ENCODE measurements around the gene CDCP1.
"Not testable (repeated sequence)": the region's sequence is repeated elsewhere in the genome, so short reads cannot be mapped to it uniquely, and the experiment has no call there.

The CDCP1 gene

DNA sequence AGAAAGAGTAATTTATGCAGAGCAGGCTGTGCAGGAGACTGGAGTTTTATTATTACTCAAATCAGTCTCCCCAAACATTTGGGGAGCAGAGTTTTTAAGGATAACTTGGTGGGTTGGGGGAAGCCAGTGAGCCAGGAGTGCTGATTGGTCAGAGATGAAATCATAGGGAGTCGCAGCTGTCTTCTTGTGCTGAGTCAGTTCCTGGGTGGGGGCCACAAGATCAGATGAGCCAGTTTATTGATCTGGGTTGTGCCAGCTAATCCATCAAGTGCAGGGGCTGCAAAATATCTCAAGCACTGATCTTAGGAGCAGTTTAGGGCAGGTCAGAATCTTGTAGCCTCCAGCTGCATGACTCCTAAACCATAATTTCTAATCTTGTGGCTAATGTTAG lies 92.4 kb downstream of the CDCP1 start:
- DNase-seq, result not testable (repeated sequence)

DNA sequence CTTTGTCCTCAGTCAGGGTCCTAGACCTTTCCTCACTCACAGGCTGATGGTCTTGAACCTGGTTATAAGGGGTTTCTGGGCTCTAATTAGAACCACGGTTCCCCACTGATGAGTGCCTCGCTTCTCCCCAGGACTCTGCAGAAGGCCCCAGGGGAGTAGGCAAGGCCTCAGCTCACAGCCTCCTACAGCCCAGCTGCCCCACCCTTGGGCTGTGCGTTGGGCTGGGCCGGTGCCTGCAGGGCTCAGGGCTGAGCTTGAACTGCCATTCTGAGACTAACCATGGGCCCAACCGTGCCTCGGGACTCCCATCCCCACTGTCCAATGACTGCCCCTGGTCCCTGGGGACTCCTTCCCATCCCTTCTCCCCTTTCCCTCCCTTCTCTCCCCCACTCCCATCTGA lies 94.5 kb downstream of the CDCP1 start:
- no peak for DNase-seq

DNA sequence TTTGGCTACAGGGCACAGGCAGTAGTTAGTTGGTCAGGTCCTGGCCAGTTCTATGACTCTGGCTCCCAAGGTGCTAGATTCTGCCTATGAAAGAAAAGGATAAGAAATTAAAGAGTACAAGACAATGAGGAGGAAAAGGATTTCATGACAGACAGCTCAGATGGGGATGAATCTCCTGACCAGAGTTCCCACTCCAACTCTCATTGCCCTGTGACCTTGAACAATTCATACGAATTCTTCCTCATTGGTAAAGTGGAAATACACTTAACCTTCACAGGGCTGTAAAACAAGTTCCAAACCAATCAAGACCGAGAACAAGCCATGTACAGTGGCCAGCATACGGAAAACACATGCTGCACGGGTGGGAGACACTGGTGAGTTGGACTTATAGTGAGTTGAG lies 96.4 kb downstream of the CDCP1 start:
- DNase-seq, result no peak

DNA sequence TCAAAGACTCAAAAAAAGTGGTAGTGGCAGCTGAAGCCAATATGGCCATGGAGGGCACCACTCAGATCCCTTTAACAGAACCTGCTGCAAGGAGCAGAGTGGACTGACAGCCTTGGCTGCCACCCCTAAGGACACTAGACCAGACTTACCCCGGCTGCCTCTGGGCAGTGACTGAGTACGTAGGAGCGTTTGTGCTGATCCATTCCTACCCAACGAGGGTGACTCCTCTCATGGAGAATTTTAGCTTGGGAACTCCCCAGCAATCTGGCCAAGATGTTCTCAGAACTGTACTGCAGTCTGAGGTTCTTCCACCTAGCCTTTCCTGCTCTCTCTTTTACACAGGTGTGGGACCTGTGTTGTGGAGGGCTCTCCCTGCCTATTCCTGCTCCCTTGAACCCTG lies 97.9 kb downstream of the CDCP1 start:
- DNase-seq, result no peak

DNA sequence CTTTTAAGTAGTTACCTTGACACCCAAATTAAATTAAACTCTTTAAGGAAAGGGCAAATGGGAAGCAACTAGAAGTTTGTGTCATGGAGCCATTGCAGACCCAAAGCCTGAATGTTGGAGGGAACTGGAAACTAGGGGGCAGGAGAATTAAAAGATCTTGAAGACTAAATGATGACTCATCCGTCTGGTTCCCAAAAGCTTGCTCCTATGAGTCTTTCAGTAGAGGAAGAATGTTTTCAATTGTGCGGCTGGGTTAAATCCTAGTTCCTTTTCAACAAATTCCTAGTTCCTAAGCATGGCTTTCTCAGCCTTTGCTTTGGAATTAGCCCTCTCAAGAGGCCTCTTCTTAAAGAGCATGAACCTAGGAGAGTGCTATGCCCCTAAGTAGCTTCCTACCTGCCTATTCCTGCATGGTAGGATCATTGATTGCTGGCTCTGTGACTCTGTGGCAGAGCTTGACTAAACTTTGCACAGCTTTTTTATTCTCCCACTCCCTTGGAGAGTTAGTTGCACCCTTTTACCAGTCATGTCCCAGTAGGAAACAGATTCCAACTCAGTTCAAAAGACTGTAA lies 102.4 kb downstream of the CDCP1 start:
- DNase-seq, result no peak

DNA sequence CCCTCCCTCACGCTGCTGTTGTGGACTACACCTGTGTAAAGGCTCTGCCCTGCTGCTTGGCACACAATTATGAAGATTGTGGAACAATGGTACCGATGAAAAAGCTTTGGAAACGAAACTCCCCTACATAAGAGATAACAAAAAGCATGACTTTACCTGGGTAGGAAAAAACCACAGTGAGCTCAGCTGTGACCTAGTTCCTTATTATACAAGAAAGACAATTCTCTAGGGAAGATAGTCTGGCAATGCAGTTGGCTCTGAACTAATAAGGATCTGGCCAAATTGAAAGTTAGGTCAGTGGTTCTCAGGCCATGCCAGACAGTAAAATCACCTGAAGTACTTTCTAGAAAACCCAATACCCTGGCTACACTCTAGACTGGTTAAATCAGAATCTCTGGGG lies 104.0 kb downstream of the CDCP1 start:
- DNase-seq, result no peak

DNA sequence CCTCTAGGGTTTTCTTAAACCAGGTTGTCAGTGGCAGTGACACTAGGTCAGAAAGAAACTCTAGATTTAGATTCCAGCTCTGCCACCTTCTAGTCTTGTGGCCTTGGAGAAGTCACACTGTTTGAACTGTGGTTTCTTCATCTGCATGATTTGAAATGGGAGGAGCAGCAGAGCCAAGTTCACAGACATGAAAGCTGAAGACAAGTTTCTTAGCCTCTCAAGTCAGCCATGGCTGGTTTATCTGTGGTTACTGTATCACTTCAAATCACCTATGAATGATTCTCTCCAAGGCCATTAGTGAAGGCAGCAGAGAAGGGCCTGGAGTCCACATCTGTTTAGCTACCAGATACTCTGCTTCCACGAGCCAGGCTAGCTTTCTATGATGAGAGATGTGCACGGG lies 104.5 kb downstream of the CDCP1 start:
- no peak for DNase-seq

DNA sequence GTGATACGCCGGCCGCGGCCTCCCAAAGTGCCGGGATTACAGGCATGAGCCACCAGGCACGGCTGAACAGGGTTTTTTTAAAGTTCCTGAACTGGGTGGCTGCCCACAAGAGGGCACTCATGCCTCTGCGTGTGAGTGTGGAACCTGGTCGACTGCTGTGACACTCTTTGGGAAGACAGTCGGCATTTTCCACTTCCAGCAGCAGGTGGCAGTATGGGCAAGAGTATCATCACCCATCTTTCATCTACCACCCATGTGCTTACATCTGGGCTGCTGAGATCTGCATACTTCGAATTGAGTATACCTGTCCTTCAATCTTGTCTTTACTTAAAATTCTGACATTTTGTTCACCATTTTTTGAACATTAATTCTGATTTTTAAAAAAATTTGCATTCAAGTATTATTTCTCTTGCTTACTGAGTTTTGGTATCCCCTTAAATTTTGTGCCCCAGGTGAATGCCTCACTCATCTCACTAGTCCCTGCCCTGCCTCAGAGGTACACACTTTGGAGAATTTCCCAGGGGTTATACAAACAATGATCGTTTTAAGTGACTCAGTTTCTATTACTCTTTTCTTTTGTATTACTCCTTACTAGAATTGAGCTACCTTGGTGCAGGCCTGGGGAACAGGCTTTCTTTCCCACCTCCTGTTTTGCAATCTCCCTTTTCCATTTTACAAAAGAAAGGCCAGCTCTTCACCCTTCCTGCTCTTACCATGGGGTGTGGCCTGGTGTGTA lies 108.3 kb downstream of the CDCP1 start:
- DNase-seq, result peak; percentile 90

DNA sequence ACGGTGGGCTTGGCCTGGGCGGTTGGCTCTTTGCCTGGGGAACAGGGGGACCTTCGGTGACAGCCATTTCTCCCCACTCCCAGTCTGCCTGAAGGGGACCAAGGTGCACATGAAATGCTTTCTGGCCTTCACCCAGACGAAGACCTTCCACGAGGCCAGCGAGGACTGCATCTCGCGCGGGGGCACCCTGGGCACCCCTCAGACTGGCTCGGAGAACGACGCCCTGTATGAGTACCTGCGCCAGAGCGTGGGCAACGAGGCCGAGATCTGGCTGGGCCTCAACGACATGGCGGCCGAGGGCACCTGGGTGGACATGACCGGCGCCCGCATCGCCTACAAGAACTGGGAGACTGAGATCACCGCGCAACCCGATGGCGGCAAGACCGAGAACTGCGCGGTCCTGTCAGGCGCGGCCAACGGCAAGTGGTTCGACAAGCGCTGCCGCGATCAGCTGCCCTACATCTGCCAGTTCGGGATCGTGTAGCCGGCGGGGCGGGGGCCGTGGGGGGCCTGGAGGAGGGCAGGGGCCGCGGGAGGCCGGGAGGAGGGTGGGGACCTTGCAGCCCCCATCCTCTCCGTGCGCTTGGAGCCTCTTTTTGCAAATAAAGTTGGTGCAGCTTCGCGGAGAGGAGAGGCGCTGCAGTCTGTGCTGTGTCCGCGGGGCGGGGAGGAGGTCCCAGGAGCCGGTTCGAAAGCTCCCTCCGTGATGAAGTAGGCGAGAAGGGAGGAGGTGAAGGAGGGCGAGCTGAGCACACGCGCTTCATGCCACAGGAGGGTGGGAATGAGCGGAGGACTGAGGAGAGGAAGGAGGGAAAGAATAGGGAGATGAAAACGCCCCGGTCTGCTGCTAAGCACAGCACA lies 110.5 kb downstream of the CDCP1 start:
- DNase-seq, result no peak

DNA sequence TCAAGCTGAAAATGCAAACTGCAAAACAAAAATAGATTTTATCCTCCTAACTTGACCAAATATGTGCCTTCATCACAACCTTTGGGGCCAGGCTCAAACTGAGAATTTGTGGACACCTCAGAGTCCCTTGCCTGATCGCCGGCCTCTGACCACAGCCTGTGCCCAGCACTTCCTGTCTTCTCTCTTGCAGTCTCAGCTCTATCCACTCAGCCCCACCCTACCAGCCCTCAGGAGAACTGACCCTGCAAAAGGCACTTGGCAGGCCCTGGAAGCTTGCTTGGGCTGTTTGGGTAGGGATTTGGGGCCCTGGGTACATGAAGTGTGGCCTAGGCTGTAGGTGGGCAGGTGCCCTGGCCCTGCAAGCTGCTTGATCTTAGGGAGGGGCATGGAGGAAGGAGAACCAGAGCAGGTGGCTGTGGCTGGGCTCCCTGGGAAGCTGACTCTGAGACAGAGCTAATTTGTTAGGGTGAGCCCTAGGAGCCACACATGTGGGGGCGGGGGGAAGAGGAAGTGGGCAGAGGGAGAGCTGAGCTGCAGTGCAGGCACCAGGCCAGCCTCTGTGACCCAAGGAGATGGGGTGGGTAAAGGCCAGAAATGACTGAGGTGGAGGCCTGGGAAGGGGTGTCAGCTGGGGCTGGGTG lies 111.4 kb downstream of the CDCP1 start:
- no peak for DNase-seq

DNA sequence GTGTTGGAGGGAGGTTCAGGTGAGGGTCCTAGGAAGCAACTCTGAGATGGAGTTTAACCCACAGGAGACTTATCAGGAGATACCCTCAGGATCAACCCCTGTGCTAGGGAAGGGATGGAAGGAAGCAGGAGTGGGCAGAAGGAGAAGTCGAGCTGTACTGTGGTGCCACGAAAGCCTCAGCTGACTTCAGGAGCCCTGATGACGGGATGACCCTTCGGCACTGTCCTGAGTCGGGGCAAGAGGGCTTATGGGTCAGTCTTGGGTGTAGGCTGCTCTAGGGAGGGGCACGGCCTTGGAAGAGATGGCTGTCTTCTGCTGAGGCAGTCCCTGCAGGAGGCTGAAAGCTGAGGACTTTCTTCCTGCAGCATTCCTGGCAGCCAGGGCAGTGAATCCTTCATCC lies 112.4 kb downstream of the CDCP1 start:
- DNase-seq, result no peak

Data from NCI-H345 (cell line).